ENCODE data around the gene ARHGAP32.
"Not testable (repeated sequence)": the region's sequence is repeated elsewhere in the genome, so short reads cannot be mapped to it uniquely, and the experiment has no call there.

DNA sequence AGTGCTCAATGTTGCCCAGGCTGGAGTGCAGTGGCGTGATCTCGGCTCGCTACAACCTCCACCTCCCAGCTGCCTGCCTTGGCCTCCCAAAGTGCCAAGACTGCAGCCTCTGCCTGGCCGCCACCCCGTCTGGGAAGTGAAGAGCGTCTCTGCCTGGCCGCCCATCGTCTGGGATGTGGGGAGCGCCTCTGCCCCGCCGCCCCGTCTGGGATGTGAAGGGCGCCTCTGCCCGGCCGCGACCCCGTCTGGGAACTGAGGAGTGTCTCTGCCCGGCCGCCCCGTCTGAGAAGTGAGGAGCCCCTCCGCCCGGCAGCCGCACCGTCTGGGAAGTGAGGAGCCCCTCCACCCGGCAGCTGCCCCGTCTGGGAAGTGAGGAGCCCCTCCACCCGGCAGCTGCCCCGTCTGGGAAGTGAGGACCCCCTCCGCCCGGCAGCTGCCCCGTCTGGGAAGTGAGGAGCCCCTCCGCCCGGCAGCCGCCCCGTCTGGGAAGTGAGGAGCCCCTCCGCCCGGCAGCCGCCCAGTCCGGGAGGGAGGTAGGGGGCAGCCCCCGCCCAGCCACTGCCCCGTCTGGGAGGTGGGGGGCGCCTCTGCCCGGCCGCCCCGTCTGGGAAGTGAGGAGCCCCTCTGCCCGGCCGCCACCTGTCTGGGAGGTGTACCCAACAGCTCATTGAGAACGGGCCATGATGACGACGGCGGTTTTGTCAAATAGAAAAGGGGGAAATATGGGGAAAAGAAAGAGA lies 63.1 kb downstream of the ARHGAP32 start:
- TF ChIP-seq, protein P1, sequence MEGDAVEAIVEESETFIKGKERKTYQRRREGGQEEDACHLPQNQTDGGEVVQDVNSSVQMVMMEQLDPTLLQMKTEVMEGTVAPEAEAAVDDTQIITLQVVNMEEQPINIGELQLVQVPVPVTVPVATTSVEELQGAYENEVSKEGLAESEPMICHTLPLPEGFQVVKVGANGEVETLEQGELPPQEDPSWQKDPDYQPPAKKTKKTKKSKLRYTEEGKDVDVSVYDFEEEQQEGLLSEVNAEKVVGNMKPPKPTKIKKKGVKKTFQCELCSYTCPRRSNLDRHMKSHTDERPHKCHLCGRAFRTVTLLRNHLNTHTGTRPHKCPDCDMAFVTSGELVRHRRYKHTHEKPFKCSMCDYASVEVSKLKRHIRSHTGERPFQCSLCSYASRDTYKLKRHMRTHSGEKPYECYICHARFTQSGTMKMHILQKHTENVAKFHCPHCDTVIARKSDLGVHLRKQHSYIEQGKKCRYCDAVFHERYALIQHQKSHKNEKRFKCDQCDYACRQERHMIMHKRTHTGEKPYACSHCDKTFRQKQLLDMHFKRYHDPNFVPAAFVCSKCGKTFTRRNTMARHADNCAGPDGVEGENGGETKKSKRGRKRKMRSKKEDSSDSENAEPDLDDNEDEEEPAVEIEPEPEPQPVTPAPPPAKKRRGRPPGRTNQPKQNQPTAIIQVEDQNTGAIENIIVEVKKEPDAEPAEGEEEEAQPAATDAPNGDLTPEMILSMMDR (IDR thresholded peaks at IDR 0.05), result not testable (repeated sequence)
- TF ChIP-seq GABPA (IDR thresholded peaks at IDR 0.05; ENCODE audit: low read depth); SMC3 (IDR thresholded peaks at IDR 0.05; ENCODE audit: low read depth, low read length); FOXJ3 (CRISPR knock-in tag; IDR thresholded peaks at IDR 0.05); TAF1 (IDR thresholded peaks at IDR 0.05; ENCODE audit: borderline replicate concordance, low read depth, low read length); CHD2 (IDR thresholded peaks at IDR 0.05; ENCODE audit: low read length, partially characterized antibody): not testable (repeated sequence)
